Skin of body (tissue), 2 donors: ENCODE data around the gene SULF2. TPM values are rescaled to one million over a fixed set of nuclear protein-coding genes. Genes with fewer than 3 reads are reported as not detected.

ENCODE experiments used
- DNase-seq: peaks from one replicate; lab custom pipeline; 2025; lab: John Stamatoyannopoulos, UW
- total RNA-seq: library from RNA; depleted of rRNA; stranded (reverse); fragments of >200 nt; gene quantifications from one replicate; pipeline ENCODE4 v1.2.3, GENCODE V29; 2014

SULF2 gene
- total RNA-seq, 1 donor from 2014 or later, result 72.1 TPM

- DNase-seq, result no peak
These were observed 72.1 kb downstream of the SULF2 start for GRCh38 chr20:47713163-47713562.

DNA sequence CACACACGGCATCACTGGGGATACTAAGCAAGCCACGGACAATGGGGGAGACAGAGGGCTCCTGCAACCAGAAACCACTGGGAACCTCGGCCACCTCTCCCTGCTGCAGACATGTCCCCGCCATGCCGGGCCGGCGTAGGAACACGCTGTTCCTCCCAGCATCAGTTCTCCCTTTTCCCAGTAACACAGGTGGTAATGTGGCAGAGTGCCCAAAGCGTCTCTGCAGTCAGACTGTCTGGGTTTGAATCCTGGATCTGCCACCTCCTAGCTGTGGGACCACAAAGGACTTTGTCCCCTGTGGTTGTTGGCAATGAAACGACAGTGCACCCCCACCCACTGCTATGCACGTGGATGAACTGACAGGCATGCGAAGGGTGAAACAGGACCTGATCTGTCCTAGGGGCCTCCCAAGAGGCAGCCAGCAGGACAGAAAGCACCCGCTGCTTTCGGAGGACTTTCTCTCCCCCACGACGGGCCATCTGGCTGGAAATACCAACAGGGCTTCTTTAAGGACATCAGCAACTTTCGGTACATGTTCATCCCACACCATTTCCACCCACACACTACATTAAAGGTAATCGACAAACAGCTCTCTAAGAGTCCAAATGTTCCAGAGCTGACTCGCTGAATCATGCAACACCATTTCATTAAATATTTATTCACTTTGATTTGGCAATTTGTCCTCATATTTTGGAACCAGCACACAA lies 74.1 kb downstream of the SULF2 start:
- DNase-seq, result no peak

DNA sequence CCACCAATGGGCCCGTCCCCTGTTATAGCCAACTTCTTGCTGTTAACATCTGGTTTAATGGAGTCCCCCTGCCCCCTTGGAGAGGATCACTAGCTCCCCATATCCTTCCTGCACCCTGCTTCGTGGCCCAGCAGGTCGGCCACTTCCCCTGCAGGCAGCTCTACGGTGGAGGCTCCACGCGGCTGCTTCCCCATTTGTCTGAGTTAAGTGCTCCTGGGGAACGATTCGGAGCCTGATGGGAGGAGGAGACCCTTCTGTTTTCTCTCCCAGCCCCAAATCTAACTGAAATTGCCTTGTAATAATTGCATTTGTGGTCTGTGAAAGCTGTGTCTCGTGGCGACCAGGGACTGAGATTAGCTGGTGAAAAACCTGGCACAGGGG lies 74.6 kb downstream of the SULF2 start:
- no peak for DNase-seq

DNA sequence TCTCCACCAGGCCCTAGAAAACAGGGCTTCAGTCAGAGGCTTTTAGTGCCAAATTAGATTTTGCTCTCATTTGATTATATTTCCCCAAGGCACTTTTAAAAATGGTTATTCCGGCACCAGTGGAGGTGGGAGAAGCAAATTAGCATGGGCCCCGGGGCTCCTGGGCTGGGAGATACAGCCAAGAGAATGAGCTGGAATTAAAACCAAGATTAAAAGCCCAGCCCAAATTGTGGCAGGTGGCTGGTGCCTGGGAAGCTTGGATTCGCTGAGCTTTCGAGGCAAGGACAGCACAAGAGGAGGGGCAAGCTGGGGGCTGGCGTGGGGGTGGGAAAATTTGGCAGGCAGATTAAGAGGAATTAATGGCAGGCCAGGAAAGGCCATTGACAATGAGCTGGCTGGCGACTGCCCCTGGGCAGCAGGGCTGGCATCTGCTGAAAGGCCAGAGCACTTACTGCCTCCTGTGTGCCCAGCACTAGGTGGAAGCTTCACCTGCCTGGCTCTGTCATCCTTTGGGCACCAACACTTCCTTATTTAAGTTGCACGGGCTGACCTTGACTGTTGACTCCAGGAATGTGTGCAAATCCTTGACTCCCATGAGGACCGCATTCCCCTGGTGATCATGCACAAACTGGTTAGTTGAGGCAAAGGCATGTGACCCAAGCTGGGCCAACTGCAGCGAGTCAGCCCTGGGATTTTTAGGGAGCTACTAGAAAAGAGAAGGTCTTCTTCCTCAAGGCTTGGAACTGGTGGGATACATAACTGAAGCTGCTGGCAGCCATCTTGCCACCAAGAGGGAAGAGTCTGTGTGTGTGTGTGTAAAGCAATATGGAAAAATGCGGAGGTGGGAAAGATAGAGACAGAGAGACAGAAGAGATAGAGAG lies 76.1 kb downstream of the SULF2 start:
- no peak for DNase-seq

GRCh38 chr20:47708140-47708807 lies 77.0 kb downstream of the SULF2 start:
- no peak for DNase-seq

DNA sequence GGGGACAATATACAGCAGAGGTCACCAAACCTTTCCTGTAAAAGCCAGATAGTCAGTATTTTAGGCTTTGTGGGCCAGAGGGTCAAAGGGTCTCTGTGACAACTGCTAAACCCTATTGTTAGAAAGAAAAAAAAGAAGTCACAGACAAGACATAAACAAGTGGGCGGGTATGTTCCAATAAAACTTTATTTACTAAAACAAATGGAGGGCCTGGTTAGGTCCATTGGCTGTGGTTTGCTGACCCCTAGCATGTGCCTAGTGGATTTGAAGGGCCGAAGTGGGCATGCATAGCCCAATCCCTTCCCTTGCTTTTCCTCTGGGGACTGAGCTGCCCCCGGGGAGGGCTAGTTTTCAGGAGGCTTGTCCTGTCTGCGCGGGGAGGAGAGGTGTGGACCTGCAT lies 78.9 kb downstream of the SULF2 start:
- DNase-seq, result no peak

GRCh38 chr20:47705497-47705856 lies 79.8 kb downstream of the SULF2 start:
- DNase-seq, result no peak

DNA sequence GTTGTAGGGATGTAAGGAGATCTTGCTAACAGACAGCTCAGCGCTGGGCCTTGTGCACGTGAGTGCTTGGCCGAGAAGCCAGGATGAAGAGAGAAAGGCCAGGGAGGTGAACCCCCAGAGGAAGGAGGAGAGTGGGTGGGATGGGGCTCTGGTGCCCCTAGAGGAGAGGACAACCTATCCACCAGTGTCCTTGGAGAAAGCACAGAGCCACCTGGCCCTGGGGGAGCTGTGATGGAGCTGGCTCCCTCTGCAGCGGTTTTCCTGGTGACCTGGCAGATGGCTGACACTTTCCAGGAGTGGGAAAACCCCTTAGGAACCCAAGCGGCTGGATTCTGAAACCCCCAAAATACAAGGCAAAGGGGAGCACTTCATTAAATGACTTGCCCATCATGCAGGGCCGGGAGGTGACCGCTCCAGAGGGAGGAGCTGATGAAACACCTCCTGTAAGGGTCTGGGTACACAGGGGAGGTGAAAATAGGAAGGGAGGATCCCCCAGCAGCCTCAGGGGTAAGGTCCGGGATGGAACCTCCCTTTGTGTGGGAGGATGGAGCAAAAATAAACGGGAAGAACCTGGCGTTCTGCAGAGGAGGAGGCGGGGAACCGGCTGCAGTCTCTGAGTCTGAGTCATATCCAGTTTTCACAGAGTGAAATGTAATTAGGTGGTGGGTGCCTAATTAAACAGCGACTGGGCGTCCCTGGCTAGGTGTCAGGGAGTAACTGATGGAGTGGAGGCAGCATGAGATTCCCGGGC lies 80.4 kb downstream of the SULF2 start:
- DNase-seq, result no peak

DNA sequence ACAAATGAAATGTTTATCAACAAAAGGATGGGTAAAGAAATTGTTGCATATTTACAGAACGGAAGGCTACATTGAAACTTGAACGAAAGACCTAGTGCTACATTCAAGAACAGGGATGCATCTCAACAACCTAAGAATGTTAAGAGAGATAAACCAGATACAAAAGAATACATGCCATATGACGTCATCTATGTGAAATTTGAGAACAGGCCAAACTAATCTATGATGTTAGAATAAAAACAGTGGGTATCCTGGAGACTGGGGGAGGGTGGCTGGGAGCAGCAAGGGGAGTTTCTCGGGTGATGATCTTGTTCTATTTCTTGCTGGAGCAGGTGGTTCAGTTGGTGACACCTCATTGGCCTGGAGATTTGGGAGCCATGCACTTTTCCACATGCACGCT lies 81.5 kb downstream of the SULF2 start:
- no peak for DNase-seq

- no peak for DNase-seq
These were observed 83.7 kb downstream of the SULF2 start for GRCh38 chr20:47701612-47702011.

DNA sequence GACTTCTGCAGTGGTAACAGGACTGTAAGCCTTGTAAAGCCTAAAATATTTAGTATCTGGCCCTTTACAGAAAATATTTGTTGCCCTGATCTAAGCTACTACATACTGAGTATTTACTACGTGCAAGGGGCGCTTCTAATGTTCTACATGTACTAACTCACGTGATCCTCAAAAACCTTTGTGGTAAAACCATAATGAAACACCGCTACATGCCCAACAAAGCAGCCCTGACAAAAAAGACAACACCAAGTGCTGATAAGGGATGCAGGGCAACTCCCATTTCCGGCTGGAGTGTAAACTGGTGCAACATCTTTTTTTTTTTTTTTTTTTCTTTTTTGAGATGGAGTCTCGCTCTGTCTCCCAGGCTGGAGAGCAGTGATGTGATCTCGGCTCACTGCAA lies 85.0 kb downstream of the SULF2 start:
- no peak for DNase-seq

GRCh38 chr20:47699818-47700217 lies 85.5 kb downstream of the SULF2 start:
- no peak for DNase-seq

GRCh38 chr20:47698142-47698541 lies 87.1 kb downstream of the SULF2 start:
- DNase-seq, result no peak

- no peak for DNase-seq
These were observed 88.4 kb downstream of the SULF2 start for GRCh38 chr20:47696856-47697255.

DNA sequence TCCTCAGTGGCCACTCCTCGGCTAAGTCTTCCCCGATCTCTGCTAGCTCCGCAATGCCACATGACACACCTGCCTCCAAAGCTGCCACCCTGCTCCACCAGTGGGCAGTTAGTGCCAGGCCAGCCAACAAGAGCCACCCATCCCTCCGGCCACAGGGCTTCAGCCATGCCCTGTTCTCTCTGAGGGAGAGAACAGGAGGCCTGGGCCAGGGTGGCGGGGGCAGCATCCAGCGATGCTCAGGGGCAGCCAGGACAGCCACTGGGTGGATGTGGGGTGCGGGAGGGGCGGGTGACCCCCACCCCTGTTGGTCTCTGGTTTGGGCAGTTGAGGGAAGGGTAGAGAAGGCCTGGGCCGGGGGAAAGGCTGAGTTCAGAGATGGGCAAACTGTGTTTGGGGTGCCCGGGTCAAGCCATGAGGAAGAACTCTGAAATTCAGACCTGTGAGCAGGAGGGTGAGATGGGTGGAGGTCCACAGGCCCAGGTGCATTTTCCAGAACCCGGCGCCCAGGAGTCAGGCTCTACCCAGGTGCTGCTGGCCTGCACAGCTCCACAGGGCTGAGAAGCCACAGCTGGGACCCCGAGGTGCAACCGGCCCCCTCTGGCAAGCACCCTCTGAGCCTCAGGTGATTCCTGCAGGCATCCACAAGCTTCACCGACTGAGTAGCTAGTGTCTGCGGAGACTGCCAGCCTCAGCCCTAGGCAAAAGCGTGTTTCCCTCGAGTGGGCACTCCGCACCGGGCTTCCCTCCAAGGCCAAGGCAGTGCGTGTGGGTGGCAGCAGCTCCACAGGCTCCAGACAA lies 91.1 kb downstream of the SULF2 start:
- no peak for DNase-seq

DNA sequence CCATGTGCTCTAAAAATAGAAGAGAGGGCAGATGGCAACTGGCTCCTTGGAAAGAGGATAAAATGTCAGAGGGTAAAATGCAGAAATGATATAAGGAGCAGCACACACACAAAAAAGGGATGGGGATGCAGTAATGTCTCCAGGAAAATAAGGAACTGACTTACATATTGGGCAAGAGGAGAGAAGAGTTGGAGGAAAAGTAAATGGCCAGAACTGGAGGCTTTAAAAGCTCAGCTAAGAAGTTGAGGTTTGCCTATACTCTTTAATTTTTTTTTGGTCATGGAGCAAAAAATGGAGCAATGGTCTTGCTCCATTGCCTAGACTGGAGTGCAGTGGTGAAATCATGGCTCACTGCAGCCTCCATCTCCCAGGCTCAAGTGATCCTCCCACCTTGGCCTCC lies 93.7 kb downstream of the SULF2 start:
- DNase-seq, result no peak

GRCh38 chr20:47689731-47690130 lies 95.5 kb downstream of the SULF2 start:
- DNase-seq, result no peak

GRCh38 chr20:47688385-47689381 lies 96.6 kb downstream of the SULF2 start:
- DNase-seq, result no peak
